ENCODE measurements around the gene GPR162. TPM values are rescaled to one million over a fixed set of nuclear protein-coding genes. Genes with fewer than 3 reads are reported as not detected.

The GPR162 gene, protein sequence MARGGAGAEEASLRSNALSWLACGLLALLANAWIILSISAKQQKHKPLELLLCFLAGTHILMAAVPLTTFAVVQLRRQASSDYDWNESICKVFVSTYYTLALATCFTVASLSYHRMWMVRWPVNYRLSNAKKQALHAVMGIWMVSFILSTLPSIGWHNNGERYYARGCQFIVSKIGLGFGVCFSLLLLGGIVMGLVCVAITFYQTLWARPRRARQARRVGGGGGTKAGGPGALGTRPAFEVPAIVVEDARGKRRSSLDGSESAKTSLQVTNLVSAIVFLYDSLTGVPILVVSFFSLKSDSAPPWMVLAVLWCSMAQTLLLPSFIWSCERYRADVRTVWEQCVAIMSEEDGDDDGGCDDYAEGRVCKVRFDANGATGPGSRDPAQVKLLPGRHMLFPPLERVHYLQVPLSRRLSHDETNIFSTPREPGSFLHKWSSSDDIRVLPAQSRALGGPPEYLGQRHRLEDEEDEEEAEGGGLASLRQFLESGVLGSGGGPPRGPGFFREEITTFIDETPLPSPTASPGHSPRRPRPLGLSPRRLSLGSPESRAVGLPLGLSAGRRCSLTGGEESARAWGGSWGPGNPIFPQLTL
- 2.3 TPM for total RNA-seq (2021; ENCODE audit: unreplicated experiment)
- 2.8 and 2.9 TPM in 2 replicates for polyA plus RNA-seq (2012)
- Bru-seq, nascent RNA = percentile 26 among the genes with signal in this experiment
- BruChase-seq, experiment 1, labeled RNA remaining after a 6-hour chase = percentile 31 among the genes with signal in this experiment
- percentile 45 among the genes with signal in this experiment for BruChase-seq, experiment 2, labeled RNA remaining after a 2-hour chase
- long read RNA-seq, partial matches to known transcripts = 2 of 8 reads
- long read RNA-seq, other reads (novel, unspliced or antisense) = 3 of 8 reads

DNA sequence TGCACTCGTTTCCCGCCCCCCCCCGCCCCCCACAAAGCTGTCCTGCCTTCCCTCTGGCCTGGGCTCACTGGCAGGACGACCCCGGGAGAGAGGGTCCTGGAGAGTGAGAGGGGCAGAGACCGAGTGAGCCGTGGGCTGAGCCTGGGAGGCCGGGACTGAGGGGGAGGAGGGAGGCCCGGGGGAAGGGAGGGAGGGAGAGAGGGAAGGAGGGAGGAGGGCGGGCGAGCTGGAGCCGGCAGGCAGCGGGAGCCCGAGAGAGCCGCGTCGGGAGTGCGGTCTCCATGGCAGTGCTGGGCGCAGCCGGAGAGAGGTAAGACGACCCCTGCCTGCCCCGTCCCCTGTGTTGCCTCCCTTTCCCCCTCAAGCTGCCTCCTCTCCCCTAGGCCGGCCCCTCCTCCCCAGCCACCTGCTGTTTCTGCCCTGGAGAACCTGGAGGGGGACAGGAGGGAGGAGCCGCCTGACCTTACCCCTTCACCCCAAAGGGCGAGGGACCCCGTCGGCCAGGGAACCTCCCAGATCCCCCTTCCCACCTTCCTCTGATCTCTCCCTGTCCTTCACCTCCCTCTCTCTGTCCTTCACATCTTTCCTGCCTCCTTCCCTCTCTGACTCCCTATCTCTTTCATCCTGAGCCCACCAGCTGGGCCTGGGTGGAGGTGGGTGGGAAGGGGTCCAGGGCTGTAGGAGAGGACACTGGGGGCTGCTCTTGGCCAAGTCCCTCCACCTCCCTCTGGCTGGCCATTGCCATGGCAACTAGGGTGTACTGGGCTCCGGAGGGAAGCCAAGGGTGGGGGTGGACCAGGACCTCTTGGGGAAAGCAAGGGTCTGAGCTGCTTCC is at the start of gene GPR162:
GPR162 (plus strand) TSS at position 231 of the 835 bp plus-strand sequence. CDS start 2,078 bp downstream, outside the sequence.
- peak; percentile 66 for ATAC-seq

More for the DNA sequence above, at the start of gene GPR162:
- H3K4me1 ChIP-seq (ENCODE audit: control insufficient read depth in 1 of 2, insufficient read depth in 2 of 2, low read length in 2 of 2) = peaks cover 14 to 35% of the 10 kb centered on the region in 2 experiments
- peaks cover 6% of the 10 kb centered on the region; the same call in 1 of the 2 replicates for H3K27me3 ChIP-seq (ENCODE audit: insufficient read depth, low read length)
- CTCF ChIA-PET = interaction anchor here (0.9 to 2.3 kb wide), 4 partner anchors 13 to 68 kb away, joined by 3 to 10 read pairs (median 6); partner anchors contain the start of gene MLF2
- DNase-seq (ENCODE audit: low read depth, low spot score) = no peak
- intact Hi-C loops (cut with micrococcal nuclease) = no loop called here
- H3K36me3 ChIP-seq (ENCODE audit: control insufficient read depth in 1 of 2, insufficient read depth in 2 of 2, low read length in 2 of 2) = no peaks in the 10 kb centered on the region
- H3K27ac ChIP-seq (ENCODE audit: low read depth, low read length) = peak within 1 kb of the TSS; percentile 18; the same call in 1 of the 2 replicates
- H3K4me3 ChIP-seq (replicated peaks in 1 of 2; ENCODE audit: low read depth in 1 of 2, low read length in 2 of 2) = peak within 1 kb of the TSS; percentile 43 to 50
- BruUV-seq (replicated peaks) = no TSS peak
- no peaks in the 10 kb centered on the region; the same call in 1 of the 2 replicates for H3K79me2 ChIP-seq (ENCODE audit: insufficient read depth, low read length)
- no peaks in the 10 kb centered on the region for H3K9me3 ChIP-seq (ENCODE audit: control insufficient read depth in 1 of 2, insufficient read depth in 1 of 2, low read depth in 1 of 2, low read length in 2 of 2)
- RAD21 ChIA-PET (ENCODE audit: low non-redundant PET in 1 of 2, low total read pairs in 2 of 2, uncharacterized antibody in 2 of 2, unreplicated experiment in 2 of 2) = no interaction called here
- H3K9me2 ChIP-seq (ENCODE audit: insufficient read depth) = no peaks in the 10 kb centered on the region
- peak; percentile 24 for TF ChIP-seq POLR2A (IDR thresholded peaks at IDR 0.05; ENCODE audit: borderline replicate concordance, extremely low read depth, insufficient read depth, insufficient read length)
- TF ChIP-seq, protein P1, sequence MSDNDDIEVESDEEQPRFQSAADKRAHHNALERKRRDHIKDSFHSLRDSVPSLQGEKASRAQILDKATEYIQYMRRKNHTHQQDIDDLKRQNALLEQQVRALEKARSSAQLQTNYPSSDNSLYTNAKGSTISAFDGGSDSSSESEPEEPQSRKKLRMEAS (IDR thresholded peaks at IDR 0.05) = no peak
- no peak for TF ChIP-seq SIN3A (IDR thresholded peaks at IDR 0.05; ENCODE audit: low read depth)
- peak; percentile 56; the same call in 1 of the 2 replicates for TF ChIP-seq POLR2AphosphoS5 (IDR thresholded peaks at IDR 0.05; ENCODE audit: low read depth, low read length)
- no peak for TF ChIP-seq RAD21 (IDR thresholded peaks at IDR 0.05; ENCODE audit: low read depth)
- TF ChIP-seq, protein P2, sequence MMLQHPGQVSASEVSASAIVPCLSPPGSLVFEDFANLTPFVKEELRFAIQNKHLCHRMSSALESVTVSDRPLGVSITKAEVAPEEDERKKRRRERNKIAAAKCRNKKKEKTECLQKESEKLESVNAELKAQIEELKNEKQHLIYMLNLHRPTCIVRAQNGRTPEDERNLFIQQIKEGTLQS (IDR thresholded peaks at IDR 0.05) = no peak
- no peak for TF ChIP-seq ZNF274 (IDR thresholded peaks at IDR 0.05; ENCODE audit: low read depth, low read length)
- TF ChIP-seq, protein P3, sequence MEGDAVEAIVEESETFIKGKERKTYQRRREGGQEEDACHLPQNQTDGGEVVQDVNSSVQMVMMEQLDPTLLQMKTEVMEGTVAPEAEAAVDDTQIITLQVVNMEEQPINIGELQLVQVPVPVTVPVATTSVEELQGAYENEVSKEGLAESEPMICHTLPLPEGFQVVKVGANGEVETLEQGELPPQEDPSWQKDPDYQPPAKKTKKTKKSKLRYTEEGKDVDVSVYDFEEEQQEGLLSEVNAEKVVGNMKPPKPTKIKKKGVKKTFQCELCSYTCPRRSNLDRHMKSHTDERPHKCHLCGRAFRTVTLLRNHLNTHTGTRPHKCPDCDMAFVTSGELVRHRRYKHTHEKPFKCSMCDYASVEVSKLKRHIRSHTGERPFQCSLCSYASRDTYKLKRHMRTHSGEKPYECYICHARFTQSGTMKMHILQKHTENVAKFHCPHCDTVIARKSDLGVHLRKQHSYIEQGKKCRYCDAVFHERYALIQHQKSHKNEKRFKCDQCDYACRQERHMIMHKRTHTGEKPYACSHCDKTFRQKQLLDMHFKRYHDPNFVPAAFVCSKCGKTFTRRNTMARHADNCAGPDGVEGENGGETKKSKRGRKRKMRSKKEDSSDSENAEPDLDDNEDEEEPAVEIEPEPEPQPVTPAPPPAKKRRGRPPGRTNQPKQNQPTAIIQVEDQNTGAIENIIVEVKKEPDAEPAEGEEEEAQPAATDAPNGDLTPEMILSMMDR (IDR thresholded peaks at IDR 0.05 in 2 of 3, conservative IDR thresholded peaks at IDR 0.05 in 1 of 3; ENCODE audit: borderline replicate concordance in 1 of 3, insufficient read depth in 1 of 3, low read depth in 2 of 3, low read length in 2 of 3) = no peak
- no peak for TF ChIP-seq SRF (IDR thresholded peaks at IDR 0.05; ENCODE audit: low read depth)
- TF ChIP-seq EZH2 (IDR thresholded peaks at IDR 0.05) = no peak
- TF ChIP-seq CBX3 (IDR thresholded peaks at IDR 0.05; ENCODE audit: low read depth) = no peak
- TF ChIP-seq ELF1 (IDR thresholded peaks at IDR 0.05; ENCODE audit: borderline replicate concordance, low read depth) = no peak
- TF ChIP-seq SP1 (IDR thresholded peaks at IDR 0.05; ENCODE audit: low read depth) = no peak
- TF ChIP-seq JUND (IDR thresholded peaks at IDR 0.05) = no peak
- peak; percentile 22 for TF ChIP-seq TCF7L2 (IDR thresholded peaks at IDR 0.05; ENCODE audit: borderline replicate concordance, extremely low read depth, insufficient read depth, insufficient read length)
- TF ChIP-seq YY1 (IDR thresholded peaks at IDR 0.05; ENCODE audit: extremely low read depth, insufficient replicate concordance, low read depth, low read length) = no peak
- H2AFZ ChIP-seq (ENCODE audit: low read depth, low read length, poor library complexity, severe bottlenecking) = no peak within 1 kb of the TSS
- no peaks in the 10 kb centered on the region for H4K20me1 ChIP-seq (ENCODE audit: insufficient read depth)
- POLR2A ChIA-PET = interaction anchor here (0.8 to 1.4 kb wide), 2 partner anchors 56 to 68 kb away, joined by 4 to 10 read pairs; partner anchors contain the start of gene PTMS
- H3K9ac ChIP-seq (ENCODE audit: low read length) = peak within 1 kb of the TSS; percentile 48
- peak within 1 kb of the TSS; percentile 83 for H3K4me2 ChIP-seq (ENCODE audit: low read length)

Data from HCT116 (cell line).